T47D (cell line): ENCODE data around the gene PRR33.

ENCODE experiments used
- DNase-seq, 2 experiments: peaks; one replicate each; pipeline versions ENCODE4 v3.0.0 to v3.0.0-alpha.2; 2011 to 2012; ENCODE audit warnings: low read depth in 1 of 2, low spot score in 1 of 2
- JUND ChIP-seq: IDR thresholded peaks from 2 replicates; pipeline ENCODE4 v1.6.1; 2012; ENCODE audit warnings: low read depth
- in situ Hi-C: cut with HindIII; loops from 2 replicates; pipeline ENCODE4 v1.10.0; 2016; ENCODE audit warnings: low sequenced_read_pairs, low pct_unique_long_range_greater_than_20kb

PRR33 gene

DNA sequence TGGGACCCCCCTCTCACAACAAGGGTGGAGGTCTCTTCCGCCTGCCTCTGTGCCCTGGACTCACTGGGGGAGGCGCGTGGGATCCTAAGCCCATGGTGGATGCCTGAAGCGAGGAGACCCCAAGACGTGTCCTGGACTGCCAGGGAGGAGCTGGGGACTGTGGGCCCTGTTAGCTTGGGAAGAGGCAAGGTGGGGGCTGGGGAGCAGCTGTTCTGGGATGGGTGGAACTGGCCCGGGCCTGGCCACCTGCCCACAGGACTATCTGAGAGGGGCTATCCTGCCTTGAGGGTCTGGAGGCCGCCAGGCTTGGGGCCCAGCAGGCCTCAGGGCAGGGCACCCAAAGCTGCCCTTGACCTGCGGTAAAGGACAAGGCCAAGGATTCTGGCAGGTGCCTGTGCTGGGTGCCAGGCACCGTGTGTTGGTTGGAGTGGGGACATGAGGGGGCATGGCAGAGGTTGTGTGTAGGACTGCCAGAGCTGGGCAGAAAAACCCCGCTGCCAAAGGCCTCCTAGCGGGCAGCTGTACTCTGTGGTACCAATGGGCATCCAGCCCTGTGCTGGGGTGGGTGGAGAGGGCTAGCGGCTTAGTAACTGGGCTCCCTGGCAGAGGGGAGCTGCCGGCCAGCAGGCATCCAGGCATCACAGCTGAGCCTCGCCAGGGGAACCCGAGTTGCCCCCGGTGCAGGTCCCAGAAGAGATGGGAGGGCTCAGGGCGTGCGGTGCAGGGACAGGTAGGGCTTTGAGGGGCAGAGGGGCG, 38.1 kb downstream of the PRR33 start:
- DNase-seq: no peak

GRCh38 chr11:1852877-1853276, 38.8 kb downstream of the PRR33 start, which contains the start of gene LSP1:
TSS of gene LSP1 (plus strand) at chr11:1853084. CDS start at chr11:1853145, 61 bp downstream.
- in situ Hi-C loops: no loop called here
- DNase-seq: no peak
- no peak for TF ChIP-seq JUND

More for the DNA sequence above, 38.1 kb downstream of the PRR33 start:
- in situ Hi-C loops: no loop called here
- TF ChIP-seq JUND: no peak

DNA sequence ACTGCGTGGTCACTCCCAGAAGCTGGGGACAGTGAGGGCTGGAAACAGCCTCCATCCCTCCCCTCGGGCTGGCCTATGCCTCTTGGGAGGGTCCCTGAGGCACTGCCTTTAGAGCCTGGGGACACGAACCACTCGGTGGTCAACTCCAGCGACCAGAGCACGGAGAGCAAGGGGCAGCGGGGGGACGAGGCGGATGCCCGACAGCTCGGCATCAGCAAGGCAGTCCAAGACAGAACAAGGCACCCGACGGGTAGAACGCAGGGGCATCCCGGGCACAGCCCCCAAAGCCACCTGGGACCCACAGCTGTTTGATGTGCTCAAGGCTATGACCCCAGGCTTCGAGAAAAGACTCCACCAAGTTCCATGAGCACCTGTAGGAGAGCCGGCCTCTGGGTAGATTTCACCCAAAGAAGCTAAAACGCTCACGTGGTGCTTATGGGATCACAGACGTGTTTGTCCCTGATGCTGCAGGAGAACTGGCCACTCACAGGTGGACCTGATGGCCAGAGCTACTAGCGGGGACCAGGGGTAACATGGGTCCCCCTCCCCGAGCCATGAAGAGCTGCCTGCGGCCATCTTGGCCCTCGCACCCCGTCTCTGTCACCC, 39.3 kb downstream of the PRR33 start:
- TF ChIP-seq JUND: no peak
- in situ Hi-C loops: no loop called here
- DNase-seq: no peak

DNA sequence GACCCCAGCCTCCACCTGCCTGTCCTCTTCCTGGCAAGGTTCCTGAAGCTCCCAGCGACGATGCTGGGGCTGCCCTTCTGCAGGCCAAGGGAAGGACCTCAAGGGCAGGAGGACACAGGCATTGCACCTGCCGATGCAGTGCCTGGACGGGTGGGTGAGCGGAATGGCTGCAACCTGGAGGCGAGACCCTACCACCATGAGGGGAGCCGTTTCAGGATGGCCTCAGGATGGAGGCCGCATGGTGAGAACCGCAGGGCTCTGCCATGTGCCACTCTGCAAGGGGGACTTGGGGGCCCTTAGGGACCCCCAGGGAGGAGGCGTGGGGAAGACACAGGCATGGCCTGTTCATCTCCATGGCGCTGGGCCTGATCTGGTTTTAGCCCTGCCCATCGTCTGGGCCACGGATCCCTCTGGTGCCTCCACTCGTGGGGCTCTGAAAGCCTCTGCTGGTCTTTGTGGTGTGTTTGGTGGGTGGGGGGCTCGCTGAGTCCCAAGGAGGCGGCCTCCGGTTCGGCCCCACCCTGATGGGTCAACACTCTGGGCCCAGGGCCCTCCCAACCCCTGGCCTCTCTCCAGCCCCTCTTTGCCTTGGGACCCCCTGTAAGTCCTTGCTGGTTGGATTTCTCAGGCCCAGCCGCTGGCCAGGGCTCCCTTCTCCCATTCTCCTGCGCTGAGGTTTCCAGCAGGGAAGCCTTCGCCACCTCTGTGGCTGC, 40.1 kb downstream of the PRR33 start:
- DNase-seq: no peak
- no peak for TF ChIP-seq JUND
- in situ Hi-C loops: no loop called here

DNA sequence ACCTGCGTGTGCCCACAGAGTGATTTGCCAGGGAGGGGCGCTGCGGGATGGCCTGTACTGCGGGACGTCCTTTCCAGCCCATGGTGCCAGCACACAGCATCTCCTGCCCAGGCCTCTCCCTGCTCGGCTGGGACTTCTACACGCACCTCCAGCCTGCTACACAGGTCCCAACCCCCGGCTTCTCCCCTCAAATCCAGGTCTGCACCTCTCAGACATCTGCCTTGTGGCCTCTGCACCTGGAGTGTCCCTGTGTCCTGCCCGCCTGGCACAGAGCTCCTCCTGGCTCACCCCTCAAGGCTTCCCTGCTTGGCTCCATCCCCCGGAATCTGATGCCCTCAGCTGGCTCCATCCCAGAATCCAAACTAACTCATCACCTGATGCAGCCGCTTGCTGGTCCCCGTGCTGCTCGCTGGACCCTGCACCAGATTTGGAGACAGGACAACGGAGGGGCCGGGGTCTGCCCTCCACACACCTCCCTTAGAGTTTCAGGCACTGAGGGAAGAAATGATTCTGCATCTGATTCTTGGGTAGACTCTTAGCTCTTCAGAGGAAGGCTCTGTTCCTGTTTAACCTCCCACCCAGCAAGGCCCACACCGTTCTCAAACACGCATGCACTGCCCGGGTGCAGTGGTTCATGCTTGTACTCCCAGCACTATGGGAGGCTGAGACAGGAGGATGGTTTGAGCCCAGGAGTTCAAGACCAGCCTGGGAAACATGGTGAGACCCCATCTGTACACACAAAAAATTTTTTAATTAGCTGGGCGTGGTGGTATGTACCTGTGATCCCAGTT, 42.9 kb downstream of the PRR33 start:
- no peak for DNase-seq
- in situ Hi-C loops: no loop called here
- no peak for TF ChIP-seq JUND

DNA sequence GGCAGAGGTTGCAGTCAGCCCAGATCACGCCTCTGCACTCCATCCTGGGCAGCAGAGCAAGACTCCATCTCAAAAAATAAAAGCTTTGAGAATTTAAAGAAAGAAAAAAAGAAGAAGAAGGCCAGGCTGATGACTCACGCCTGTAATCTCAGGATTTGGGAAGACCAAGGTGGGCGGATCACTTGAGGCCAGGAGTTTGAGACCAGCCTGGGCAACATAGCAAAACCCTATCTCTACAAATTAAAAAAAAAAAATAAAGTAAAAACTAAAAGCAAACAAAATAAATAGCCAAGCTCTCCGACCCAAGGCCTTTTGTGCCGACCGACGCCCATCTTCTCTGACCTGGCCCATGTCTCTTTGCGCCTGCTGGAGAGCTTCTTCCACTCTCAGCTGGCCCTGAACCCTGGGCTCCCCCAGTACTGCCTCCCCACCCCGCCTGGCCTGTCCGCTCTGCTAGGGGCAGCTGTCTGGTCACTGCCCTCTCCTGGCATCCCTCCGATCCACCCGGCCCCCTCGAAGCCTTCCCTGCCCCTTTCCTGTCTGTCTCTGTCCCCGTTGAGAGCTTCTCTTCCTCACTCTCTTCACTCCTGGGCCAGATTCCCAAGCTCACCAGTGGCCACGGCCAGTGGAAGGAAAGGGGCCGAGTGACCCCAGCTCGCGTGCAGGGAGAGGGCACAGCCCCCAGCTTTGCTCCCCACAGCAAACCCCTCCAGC, 43.6 kb downstream of the PRR33 start:
- DNase-seq: no peak
- TF ChIP-seq JUND: no peak
- in situ Hi-C loops: no loop called here

- TF ChIP-seq JUND: no peak
- no peak for DNase-seq
- in situ Hi-C loops: no loop called here
Measured at GRCh38 chr11:1847006-1847735, 44.5 kb downstream of the PRR33 start.

- no peak for TF ChIP-seq JUND
- DNase-seq: no peak
- in situ Hi-C loops: no loop called here
Measured at GRCh38 chr11:1846453-1846932, 45.2 kb downstream of the PRR33 start.

- TF ChIP-seq JUND: no peak
- in situ Hi-C loops: no loop called here
- DNase-seq: no peak
Measured at GRCh38 chr11:1845561-1846452, 45.9 kb downstream of the PRR33 start.

DNA sequence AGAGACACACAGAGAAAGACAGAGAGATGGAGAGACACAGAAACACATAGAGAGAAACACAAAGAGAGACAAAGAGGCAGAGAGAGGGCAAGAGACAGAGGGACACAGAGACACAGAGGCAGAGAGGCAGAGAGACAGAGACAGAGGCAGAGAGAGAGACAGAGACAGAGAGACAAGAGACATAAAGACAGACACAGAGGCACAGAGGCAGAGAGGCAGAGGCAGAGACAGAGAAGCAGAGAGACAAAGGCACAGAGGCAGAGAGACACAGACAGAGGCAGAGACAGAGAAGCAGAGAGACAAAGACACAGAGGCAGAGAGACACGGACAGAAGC, 46.6 kb downstream of the PRR33 start:
- no peak for TF ChIP-seq JUND
- DNase-seq: no peak
- in situ Hi-C loops: no loop called here
